HUES6 (cell line): ENCODE measurements around the gene CDS2.

Source experiments
- H3K27ac ChIP-seq: 2 replicates; pipeline ENCODE4 v1.7.0; 2013; ENCODE audit warnings: low read depth, mild to moderate bottlenecking, low read length, inconsistent platforms
- H3K27me3 ChIP-seq: 2 replicates; pipeline ENCODE4 v1.6.1; 2013; ENCODE audit warnings: low read length; ENCODE audit not compliant: control insufficient read depth, insufficient read depth
- H3K36me3 ChIP-seq: 2 replicates; pipeline ENCODE4 v1.6.1; 2013; ENCODE audit warnings: low read length; ENCODE audit not compliant: control insufficient read depth, insufficient read depth
- H3K4me1 ChIP-seq: 2 replicates; pipeline ENCODE4 v1.6.1; 2013; ENCODE audit warnings: low read length; ENCODE audit not compliant: control insufficient read depth, insufficient read depth
- H3K4me3 ChIP-seq: 2 replicates; pipeline ENCODE4 v1.5.1; 2013; ENCODE audit warnings: low read depth, low read length
- H3K9ac ChIP-seq: one replicate; pipeline ENCODE4 v1.6.1; 2013; ENCODE audit warnings: mild to moderate bottlenecking, low read length
- H3K9me3 ChIP-seq: 2 replicates; pipeline ENCODE4 v1.6.1; 2013; ENCODE audit warnings: low read depth, low read length; ENCODE audit not compliant: control insufficient read depth, insufficient read depth

Gene CDS2

GRCh38 chr20:5153612-5154542 lies 27.1 kb downstream of the CDS2 start:
- H3K9me3 ChIP-seq: no peaks in the 10 kb centered on the region
- no peaks in the 10 kb centered on the region for H3K36me3 ChIP-seq
- no peaks in the 10 kb centered on the region for H3K27me3 ChIP-seq
- H3K9ac ChIP-seq: no peak overlapping the region
- no peak overlapping the region; the same call in 1 of the 2 replicates for H3K27ac ChIP-seq
- H3K4me3 ChIP-seq: no peak overlapping the region
- peaks cover 22% of the 10 kb centered on the region for H3K4me1 ChIP-seq

GRCh38 chr20:5154543-5154925 lies 27.7 kb downstream of the CDS2 start:
- H3K4me3 ChIP-seq: no peak overlapping the region
- H3K9ac ChIP-seq: no peak overlapping the region
- H3K27me3 ChIP-seq: no peaks in the 10 kb centered on the region
- H3K27ac ChIP-seq: no peak overlapping the region
- H3K9me3 ChIP-seq: no peaks in the 10 kb centered on the region
- H3K36me3 ChIP-seq: no peaks in the 10 kb centered on the region
- H3K4me1 ChIP-seq: peaks cover 22% of the 10 kb centered on the region

- H3K9me3 ChIP-seq: no peaks in the 10 kb centered on the region
- H3K9ac ChIP-seq: no peak overlapping the region
- no peak overlapping the region for H3K27ac ChIP-seq
- peaks cover 24% of the 10 kb centered on the region for H3K4me1 ChIP-seq
- H3K27me3 ChIP-seq: no peaks in the 10 kb centered on the region
- no peak overlapping the region for H3K4me3 ChIP-seq
- no peaks in the 10 kb centered on the region for H3K36me3 ChIP-seq
Measured at GRCh38 chr20:5155404-5155803, 28.6 kb downstream of the CDS2 start.

- H3K27ac ChIP-seq: no peak overlapping the region
- peaks cover 20% of the 10 kb centered on the region for H3K4me1 ChIP-seq
- H3K9me3 ChIP-seq: no peaks in the 10 kb centered on the region
- no peaks in the 10 kb centered on the region for H3K36me3 ChIP-seq
- no peak overlapping the region for H3K4me3 ChIP-seq
- no peaks in the 10 kb centered on the region for H3K27me3 ChIP-seq
- no peak overlapping the region for H3K9ac ChIP-seq
Measured at GRCh38 chr20:5156675-5157448, 30.1 kb downstream of the CDS2 start.

- peaks cover 16% of the 10 kb centered on the region; the same call in 1 of the 2 replicates for H3K4me1 ChIP-seq
Measured at GRCh38 chr20:5159928-5160327, 33.1 kb downstream of the CDS2 start.

GRCh38 chr20:5160882-5161281 lies 34.1 kb downstream of the CDS2 start:
- Histone ChIP-seq H3K36me3 (no peaks in the 10 kb centered on the region), H3K27me3 (no peaks in the 10 kb centered on the region), H3K9me3 (no peaks in the 10 kb centered on the region), H3K27ac (no peak overlapping the region), H3K4me3 (no peak overlapping the region), H3K9ac (no peak overlapping the region), H3K4me1 (peaks cover 15% of the 10 kb centered on the region; the same call in 1 of the 2 replicates)

More at GRCh38 chr20:5159928-5160327, 33.1 kb downstream of the CDS2 start:
- no peak overlapping the region for H3K27ac ChIP-seq
- H3K4me3 ChIP-seq: no peak overlapping the region
- no peaks in the 10 kb centered on the region for H3K9me3 ChIP-seq
- H3K9ac ChIP-seq: no peak overlapping the region
- H3K27me3 ChIP-seq: no peaks in the 10 kb centered on the region
- no peaks in the 10 kb centered on the region for H3K36me3 ChIP-seq

GRCh38 chr20:5161536-5162164 lies 34.8 kb downstream of the CDS2 start:
- H3K9me3 ChIP-seq: no peaks in the 10 kb centered on the region
- no peak overlapping the region for H3K9ac ChIP-seq
- no peaks in the 10 kb centered on the region for H3K27me3 ChIP-seq
- H3K36me3 ChIP-seq: no peaks in the 10 kb centered on the region
- H3K4me3 ChIP-seq: no peak overlapping the region
- H3K4me1 ChIP-seq: peaks cover 7% of the 10 kb centered on the region; the same call in 1 of the 2 replicates
- H3K27ac ChIP-seq: no peak overlapping the region

GRCh38 chr20:5164645-5165625 lies 38.1 kb downstream of the CDS2 start:
- H3K27me3 ChIP-seq: no peaks in the 10 kb centered on the region
- H3K4me3 ChIP-seq: no peak overlapping the region
- H3K27ac ChIP-seq: no peak overlapping the region
- H3K9me3 ChIP-seq: no peaks in the 10 kb centered on the region
- no peak overlapping the region for H3K9ac ChIP-seq
- H3K36me3 ChIP-seq: no peaks in the 10 kb centered on the region
- H3K4me1 ChIP-seq: peaks cover 20% of the 10 kb centered on the region

GRCh38 chr20:5168651-5169396 lies 42.0 kb downstream of the CDS2 start:
- Histone ChIP-seq H3K4me3 (no peak overlapping the region), H3K4me1 (peaks cover 36% of the 10 kb centered on the region), H3K27ac (0 out of 2 replicates have a peak overlapping the region, but pooled peaks have one; percentile 9), H3K36me3 (no peaks in the 10 kb centered on the region), H3K9me3 (no peaks in the 10 kb centered on the region), H3K9ac (no peak overlapping the region), H3K27me3 (no peaks in the 10 kb centered on the region)
